Fibroblast of lung (primary cell): ENCODE results near the gene CAMTA1. TPM values are rescaled to one million over a fixed set of nuclear protein-coding genes. Genes with fewer than 3 reads are reported as not detected.

ENCODE experiments used
- DNase-seq, 2 donors: peaks; one replicate each; pipeline versions ENCODE4 v3.0.0 to v3.0.0-alpha.2; 2010; ENCODE audit warnings: low read depth in 2 of 2
- H2AFZ ChIP-seq: 2 replicates; pipeline ENCODE4 v1.5.1; 2012; ENCODE audit warnings: low read length, control low read depth, inconsistent platforms
- H3K27ac ChIP-seq: 2 replicates; pipeline ENCODE4 v1.5.1; 2011; ENCODE audit warnings: low read length, control low read depth; ENCODE audit not compliant: insufficient read depth
- H3K27me3 ChIP-seq: 2 replicates; pipeline ENCODE4 v1.5.1; 2011; ENCODE audit warnings: mild to moderate bottlenecking, low read length; ENCODE audit not compliant: control insufficient read depth, insufficient read depth
- H3K36me3 ChIP-seq: 2 replicates; pipeline ENCODE4 v1.5.1; 2011; ENCODE audit warnings: low read length; ENCODE audit not compliant: control insufficient read depth, insufficient read depth
- H3K4me1 ChIP-seq: 2 replicates; pipeline ENCODE4 v1.5.1; 2011; ENCODE audit warnings: low read length; ENCODE audit not compliant: control insufficient read depth, insufficient read depth; ENCODE audit errors: extremely low read depth
- H3K4me2 ChIP-seq: 2 replicates; pipeline ENCODE4 v1.5.1; 2011; ENCODE audit warnings: low read length, control low read depth; ENCODE audit not compliant: insufficient read depth; ENCODE audit errors: extremely low read depth
- H3K4me3 ChIP-seq, 4 experiments: fragments of 200-600 bp in 1 of 4; sonication (generic) in 1 of 4; replicated peaks in 1 of 4; 2 replicates each; pipeline ENCODE4 v1.5.1; 2011 to 2016; ENCODE audit warnings: low read length in 4 of 4, low read depth in 3 of 4, mild to moderate bottlenecking in 3 of 4, control low read depth in 2 of 4, inconsistent platforms in 1 of 4, mixed read lengths in 1 of 4; ENCODE audit not compliant: insufficient read depth in 1 of 4; ENCODE audit errors: control extremely low read depth in 1 of 4
- H3K79me2 ChIP-seq: 2 replicates; pipeline ENCODE4 v1.5.1; 2012; ENCODE audit warnings: mild to moderate bottlenecking, low read length, inconsistent platforms; ENCODE audit not compliant: control insufficient read depth, insufficient read depth
- H3K9ac ChIP-seq: 2 replicates; pipeline ENCODE4 v1.5.1; 2011; ENCODE audit warnings: mild to moderate bottlenecking, low read length, control low read depth; ENCODE audit not compliant: insufficient read depth
- H3K9me3 ChIP-seq: 2 replicates; pipeline ENCODE4 v1.5.1; 2012; ENCODE audit warnings: low read depth, low read length; ENCODE audit not compliant: control insufficient read depth, insufficient read depth
- H4K20me1 ChIP-seq: 2 replicates; pipeline ENCODE4 v1.5.1; 2011; ENCODE audit warnings: low read length; ENCODE audit not compliant: control insufficient read depth, insufficient read depth; ENCODE audit errors: extremely low read depth
- CTCF ChIP-seq, 2 donors: IDR thresholded peaks in 1 of 2; conservative IDR thresholded peaks in 1 of 2; 1 replicate in 1 of 2; 2 replicates in 1 of 2; pipeline ENCODE4 v1.5.1; 2011 to 2012; ENCODE audit warnings: low read length in 2 of 2, control low read depth in 1 of 2, inconsistent platforms in 1 of 2, low read depth in 1 of 2, mild to moderate bottlenecking in 1 of 2
- EZH2 ChIP-seq: IDR thresholded peaks from 2 replicates; pipeline ENCODE4 v1.5.1; 2012; ENCODE audit warnings: low read length, control low read depth, mild to moderate bottlenecking; ENCODE audit errors: missing control alignments
- polyA plus RNA-seq, 2 donors: library from polyadenylated mRNA; depleted of rRNA in 1 of 2; stranded (reverse) in 1 of 2; unstranded in 1 of 2; fragments of >200 nt; gene quantifications; 2 replicates each; pipeline ENCODE4 v1.2.1, GENCODE V29; 2011 to 2012; ENCODE audit warnings: missing spikeins in 1 of 2
- total RNA-seq: library from RNA; depleted of rRNA; stranded (reverse); fragments of >200 nt; gene quantifications from 2 replicates; pipeline ENCODE4 v1.2.1, GENCODE V29; 2014

The CAMTA1 gene
- total and polyA plus RNA-seq, 2 donors (not counting 1 experiment from before 2014, with no cell fraction given): 47.6 to 86.0 TPM

GRCh38 chr1:7373876-7374562, 588.8 kb downstream of the CAMTA1 start:
- no peaks in the 10 kb centered on the region for H3K4me1 ChIP-seq

GRCh38 chr1:7374563-7375160, 589.4 kb downstream of the CAMTA1 start:
- TF ChIP-seq EZH2 (no peak), CTCF (conservative IDR thresholded peaks at IDR 0.05 in 1 of 2, IDR thresholded peaks at IDR 0.05 in 1 of 2; ENCODE audit: low read depth in 1 of 2, low read length in 2 of 2) (no peak)
- no peaks in the 10 kb centered on the region for H3K79me2 ChIP-seq
- H3K36me3 ChIP-seq: no peaks in the 10 kb centered on the region
- H3K9ac ChIP-seq: no peak overlapping the region
- H3K4me3 ChIP-seq: no peak overlapping the region
- H3K27ac ChIP-seq: no peak overlapping the region
- H3K4me1 ChIP-seq: peaks cover 3% of the 10 kb centered on the region
- no peak overlapping the region for H2AFZ ChIP-seq
- H3K27me3 ChIP-seq: no peaks in the 10 kb centered on the region
- H3K9me3 ChIP-seq: no peaks in the 10 kb centered on the region
- no peak for DNase-seq
- H4K20me1 ChIP-seq: no peaks in the 10 kb centered on the region
- H3K4me2 ChIP-seq: no peak overlapping the region

More at GRCh38 chr1:7373876-7374562, 588.8 kb downstream of the CAMTA1 start:
- H2AFZ ChIP-seq: no peak overlapping the region
- no peak overlapping the region for H3K4me2 ChIP-seq
- no peaks in the 10 kb centered on the region for H4K20me1 ChIP-seq
- peak; percentile 27 to 61 for DNase-seq
- no peak for TF ChIP-seq CTCF (conservative IDR thresholded peaks at IDR 0.05 in 1 of 2, IDR thresholded peaks at IDR 0.05 in 1 of 2; ENCODE audit: low read depth in 1 of 2, low read length in 2 of 2)
- no peak for TF ChIP-seq EZH2
- no peak overlapping the region for H3K9ac ChIP-seq
- H3K9me3 ChIP-seq: no peaks in the 10 kb centered on the region
- H3K27ac ChIP-seq: no peak overlapping the region
- H3K36me3 ChIP-seq: no peaks in the 10 kb centered on the region
- H3K4me3 ChIP-seq: no peak overlapping the region
- no peaks in the 10 kb centered on the region for H3K79me2 ChIP-seq
- no peaks in the 10 kb centered on the region for H3K27me3 ChIP-seq

GRCh38 chr1:7375329-7375728, 590.1 kb downstream of the CAMTA1 start:
- H3K4me2 ChIP-seq: no peak overlapping the region
- no peak overlapping the region for H3K9ac ChIP-seq
- H3K79me2 ChIP-seq: no peaks in the 10 kb centered on the region
- no peaks in the 10 kb centered on the region for H3K27me3 ChIP-seq
- no peak for TF ChIP-seq CTCF (conservative IDR thresholded peaks at IDR 0.05 in 1 of 2, IDR thresholded peaks at IDR 0.05 in 1 of 2; ENCODE audit: low read depth in 1 of 2, low read length in 2 of 2)
- TF ChIP-seq EZH2: no peak
- no peaks in the 10 kb centered on the region for H3K36me3 ChIP-seq
- H3K9me3 ChIP-seq: no peaks in the 10 kb centered on the region
- no peak overlapping the region for H3K4me3 ChIP-seq
- peaks cover 3% of the 10 kb centered on the region for H3K4me1 ChIP-seq
- H4K20me1 ChIP-seq: no peaks in the 10 kb centered on the region
- DNase-seq: no peak
- no peak overlapping the region for H3K27ac ChIP-seq
- H2AFZ ChIP-seq: no peak overlapping the region
